Bronchial epithelial cell (primary cell): ENCODE data around the gene TBX10. TPM values are rescaled to one million over a fixed set of nuclear protein-coding genes. Genes with fewer than 3 reads are reported as not detected.

Experiments
- DNase-seq: peaks from one replicate; pipeline ENCODE4 v3.0.0-alpha.2; 2010; ENCODE audit warnings: low read depth
- FAIRE-seq: peaks from 2 replicates; lab custom pipeline; 2011; peaks lifted over from hg19 to GRCh38; lab: Jason Lieb, UNC
- H3K27me3 ChIP-seq: 2 replicates; pipeline ENCODE4 v1.5.1; 2011; ENCODE audit warnings: low read length; ENCODE audit not compliant: control insufficient read depth, insufficient read depth
- H3K36me3 ChIP-seq: 2 replicates; pipeline ENCODE4 v1.5.1; 2011; ENCODE audit warnings: low read length; ENCODE audit not compliant: control insufficient read depth, insufficient read depth
- H3K4me3 ChIP-seq: 2 replicates; pipeline ENCODE4 v1.5.1; 2011; ENCODE audit warnings: mild to moderate bottlenecking, low read depth, low read length, control low read depth
- CTCF ChIP-seq: IDR thresholded peaks from 2 replicates; pipeline ENCODE4 v1.5.1; 2011; ENCODE audit warnings: mild to moderate bottlenecking, moderate library complexity, low read length, control low read depth, inconsistent platforms; ENCODE audit not compliant: insufficient read depth, severe bottlenecking
- total RNA-seq: library from RNA; depleted of rRNA; stranded (reverse); fragments of >200 nt; gene quantifications from 2 replicates; pipeline ENCODE4 v1.2.1, GENCODE V29; 2014

The TBX10 gene
- total RNA-seq, 1 donor from 2014 or later: not detected

DNA sequence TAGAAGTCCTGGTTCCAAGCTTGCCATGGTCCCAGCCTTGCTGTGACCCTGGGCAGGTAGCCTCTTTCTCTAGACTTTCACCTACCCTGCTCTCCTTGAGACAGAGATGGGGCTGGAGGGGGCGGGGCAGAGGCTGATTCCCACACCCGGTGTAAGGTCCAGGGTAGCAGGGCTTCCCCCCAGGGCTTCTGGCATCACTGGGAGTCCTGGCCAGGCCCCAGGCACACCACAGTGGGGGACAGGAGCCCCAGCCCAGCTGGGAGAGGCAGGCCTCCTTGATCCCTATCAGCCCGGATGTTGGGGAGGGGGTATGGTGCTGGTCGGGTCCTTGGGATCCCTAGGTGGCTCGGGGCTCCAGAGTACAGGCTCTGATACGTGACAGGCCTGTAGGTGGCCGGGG is 8.2 kb downstream of the TBX10 start:
- H3K27me3 ChIP-seq: no peaks in the 10 kb centered on the region
- H3K4me3 ChIP-seq: no peak overlapping the region
- no peak for TF ChIP-seq CTCF
- DNase-seq (no peak), FAIRE-seq (no peak)
- H3K36me3 ChIP-seq: no peaks in the 10 kb centered on the region

DNA sequence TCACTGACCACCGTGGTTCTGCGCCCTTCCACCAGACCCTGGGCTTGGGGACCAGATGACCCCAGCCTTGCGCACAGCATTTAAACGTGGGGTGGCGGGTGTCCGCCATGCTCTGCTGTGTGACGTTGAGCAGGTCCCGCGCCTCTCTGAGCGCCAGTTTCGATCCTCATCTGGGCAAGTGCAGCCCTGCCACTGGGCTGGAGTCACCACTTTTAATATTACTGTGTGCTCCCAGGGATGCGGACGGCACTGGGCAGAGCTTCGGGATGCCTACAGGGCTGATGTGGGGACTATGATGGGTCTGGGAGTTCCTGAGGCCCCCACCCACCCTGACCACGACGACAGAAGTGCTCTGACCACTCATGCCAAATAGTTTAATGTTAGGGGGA is 8.6 kb downstream of the TBX10 start:
- FAIRE-seq: no peak
- DNase-seq: no peak
- Histone ChIP-seq H3K27me3 (no peaks in the 10 kb centered on the region), H3K36me3 (no peaks in the 10 kb centered on the region), H3K4me3 (peak overlapping the region; percentile 52)
- no peak for TF ChIP-seq CTCF

DNA sequence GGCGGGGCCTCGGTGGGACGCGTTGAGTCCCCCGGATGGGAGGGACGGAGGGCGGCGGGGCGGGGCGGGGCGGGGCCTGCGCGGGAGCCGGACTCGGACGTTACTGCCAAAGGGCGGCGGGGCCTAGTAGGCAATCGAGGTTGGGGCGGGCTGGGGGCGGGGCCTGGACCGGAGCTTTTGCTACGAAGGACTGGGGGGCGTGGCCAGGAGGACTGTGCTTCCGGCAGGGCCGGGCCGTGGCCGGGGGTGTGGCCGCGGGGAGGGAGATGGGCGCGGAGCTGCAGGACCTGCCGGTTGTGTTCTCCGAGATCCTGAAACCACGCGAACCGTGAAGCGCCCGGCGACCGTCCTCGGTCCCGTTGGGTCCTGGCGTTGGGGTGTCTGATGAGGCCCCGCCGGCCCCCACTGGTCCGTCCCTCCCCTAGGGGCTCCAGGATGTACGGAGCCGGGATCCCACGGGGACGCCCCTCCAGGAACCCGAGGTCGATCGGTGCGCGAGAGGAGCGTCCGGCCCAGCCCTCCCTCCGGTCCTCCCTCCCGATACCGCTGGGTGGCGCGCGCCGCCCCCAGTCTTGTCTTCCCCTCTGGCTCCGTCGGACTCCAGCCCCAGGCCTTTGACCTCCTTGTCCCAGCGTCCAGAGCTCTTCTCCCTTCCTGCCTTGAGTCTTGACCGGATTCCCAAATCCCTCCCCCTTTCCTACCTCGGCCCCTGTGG is 9.2 kb downstream of the TBX10 start:
- Histone ChIP-seq H3K36me3 (no peaks in the 10 kb centered on the region), H3K27me3 (no peaks in the 10 kb centered on the region), H3K4me3 (peak overlapping the region; percentile 59)
- FAIRE-seq (no peak), DNase-seq (peak; percentile 86)
- peak; percentile 91 for TF ChIP-seq CTCF

- Histone ChIP-seq H3K27me3 (no peaks in the 10 kb centered on the region), H3K36me3 (no peaks in the 10 kb centered on the region), H3K4me3 (peak within 1 kb of the TSS; percentile 59)
- peak; percentile 89 for TF ChIP-seq CTCF
- FAIRE-seq (no peak), DNase-seq (peak; percentile 58)
Measured at GRCh38 chr11:67629386-67630227, 10.0 kb downstream of the TBX10 start, which contains the start of gene NUDT8. NUDT8 (minus strand) TSS chr11:67629937; CDS start chr11:67629911, 26 bp downstream.

- no peaks in the 10 kb centered on the region for H3K27me3 ChIP-seq
- H3K36me3 ChIP-seq: no peaks in the 10 kb centered on the region
- DNase-seq: no peak
- FAIRE-seq: no peak
- TF ChIP-seq CTCF: no peak
- H3K4me3 ChIP-seq: peak overlapping the region; percentile 59
Measured at GRCh38 chr11:67628710-67629385, 10.7 kb downstream of the TBX10 start.
